OCI-LY3 (cell line): ENCODE measurements around the gene PSMB1.

Experiments used
- H2AFZ ChIP-seq: fragments of 200-600, 300-600 bp; shearing (Covaris generic); 2 replicates; pipeline ENCODE4 v1.6.0; 2014; ENCODE audit warnings: antibody characterized with exemption, low read depth, low read length
- H3K27ac ChIP-seq: fragments of 200-600, 300-600 bp; sonication (generic); 2 replicates; pipeline ENCODE4 v1.5.1; 2014; ENCODE audit warnings: mild to moderate bottlenecking, low read length, moderate library complexity, mixed read lengths
- H3K27me3 ChIP-seq: fragments of 200-600, 300-600 bp; sonication (generic); 2 replicates; pipeline ENCODE4 v1.6.1; 2014; ENCODE audit warnings: low read depth, low read length, mixed read lengths
- H3K36me3 ChIP-seq: fragments of 200-600, 300-600 bp; sonication (generic); replicated peaks from 2 replicates; pipeline ENCODE3; 2014; ENCODE audit warnings: low read depth, low read length, mixed read lengths
- H3K4me1 ChIP-seq: fragments of 300-600, 200-600 bp; sonication (generic); 2 replicates; pipeline ENCODE4 v1.6.1; 2014; ENCODE audit warnings: low read length, mixed read lengths
- H3K4me2 ChIP-seq: fragments of 200-600, 300-600 bp; sonication (generic); 2 replicates; pipeline ENCODE4 v1.6.1; 2014; ENCODE audit warnings: low read length, mixed read lengths
- H3K4me3 ChIP-seq: fragments of 300-600, 200-600 bp; sonication (generic); 2 replicates; pipeline ENCODE4 v1.5.1; 2014; ENCODE audit warnings: antibody characterized with exemption, mild to moderate bottlenecking, low read length, moderate library complexity
- H3K79me2 ChIP-seq: fragments of 300-600, 200-600 bp; shearing (Covaris generic); 2 replicates; pipeline ENCODE4 v1.6.1; 2014; ENCODE audit warnings: mild to moderate bottlenecking, low read length, mixed read lengths
- H3K9ac ChIP-seq: fragments of 300-600, 200-600 bp; shearing (Covaris generic); 2 replicates; pipeline ENCODE4 v1.6.0; 2014; ENCODE audit warnings: mild to moderate bottlenecking, low read length, moderate library complexity
- H3K9me3 ChIP-seq: fragments of 200-600, 300-600 bp; shearing (Covaris generic); 2 replicates; pipeline ENCODE4 v1.6.1; 2014; ENCODE audit warnings: low read length, mixed read lengths; ENCODE audit not compliant: insufficient read depth
- H4K20me1 ChIP-seq: fragments of 200-600, 300-600 bp; sonication (generic); 2 replicates; pipeline ENCODE4 v1.6.1; 2016; ENCODE audit warnings: low read length, mixed read lengths; ENCODE audit not compliant: insufficient read depth
- CTCF ChIP-seq: fragments of 200-600, 300-600 bp; sonication (generic); IDR thresholded peaks from 2 replicates; pipeline ENCODE4 v1.5.1; 2014; ENCODE audit warnings: antibody characterized with exemption, low read length, low read depth
- EZH2phosphoT487 ChIP-seq: fragments of 200-600 bp; shearing (Covaris generic); IDR thresholded peaks from 2 replicates; pipeline ENCODE4 v1.6.1; 2018; ENCODE audit warnings: antibody characterized with exemption, mixed run types, low read depth

PSMB1 gene

GRCh38 chr6:170545405-170545804 is 7.7 kb downstream of the PSMB1 start:
- H4K20me1 ChIP-seq = peaks cover 15% of the 10 kb centered on the region
- no peak overlapping the region for H2AFZ ChIP-seq
- no peak overlapping the region for H3K4me2 ChIP-seq
- TF ChIP-seq EZH2phosphoT487 (no peak), CTCF (no peak)
- peaks cover 55% of the 10 kb centered on the region for H3K79me2 ChIP-seq
- no peak overlapping the region for H3K4me3 ChIP-seq
- no peaks in the 10 kb centered on the region for H3K4me1 ChIP-seq
- no peaks in the 10 kb centered on the region for H3K27me3 ChIP-seq
- no peak overlapping the region for H3K27ac ChIP-seq
- no peak overlapping the region for H3K9ac ChIP-seq
- no peaks in the 10 kb centered on the region for H3K9me3 ChIP-seq
- peaks cover 36% of the 10 kb centered on the region for H3K36me3 ChIP-seq

GRCh38 chr6:170542031-170542719 is 10.9 kb downstream of the PSMB1 start:
- H3K36me3 ChIP-seq = peaks cover 54% of the 10 kb centered on the region
- no peak for TF ChIP-seq CTCF
- no peak for TF ChIP-seq EZH2phosphoT487

GRCh38 chr6:170537329-170537728 is 15.8 kb downstream of the PSMB1 start:
- Histone ChIP-seq H3K79me2 (peaks cover 11% of the 10 kb centered on the region), H3K36me3 (peaks cover 38% of the 10 kb centered on the region), H2AFZ (no peak overlapping the region), H3K27me3 (no peaks in the 10 kb centered on the region), H3K4me1 (no peaks in the 10 kb centered on the region), H3K4me2 (no peak overlapping the region), H4K20me1 (no peaks in the 10 kb centered on the region), H3K4me3 (no peak overlapping the region), H3K9ac (no peak overlapping the region), H3K9me3 (no peaks in the 10 kb centered on the region), H3K27ac (no peak overlapping the region)
- TF ChIP-seq EZH2phosphoT487 (no peak), CTCF (no peak)

More at GRCh38 chr6:170542031-170542719, 10.9 kb downstream of the PSMB1 start:
- H3K9ac ChIP-seq = no peak overlapping the region
- H4K20me1 ChIP-seq = no peaks in the 10 kb centered on the region; the same call in 1 of the 2 replicates
- H3K4me1 ChIP-seq = no peaks in the 10 kb centered on the region
- peaks cover 27% of the 10 kb centered on the region for H3K79me2 ChIP-seq
- no peaks in the 10 kb centered on the region for H3K9me3 ChIP-seq
- no peak overlapping the region for H2AFZ ChIP-seq
- no peak overlapping the region for H3K27ac ChIP-seq
- no peak overlapping the region for H3K4me3 ChIP-seq
- H3K4me2 ChIP-seq = no peak overlapping the region
- no peaks in the 10 kb centered on the region for H3K27me3 ChIP-seq

- no peaks in the 10 kb centered on the region for H3K27me3 ChIP-seq
- peaks cover 8% of the 10 kb centered on the region for H3K79me2 ChIP-seq
- H3K9me3 ChIP-seq = no peaks in the 10 kb centered on the region
- no peaks in the 10 kb centered on the region for H4K20me1 ChIP-seq
- H3K9ac ChIP-seq = no peak overlapping the region
- H3K36me3 ChIP-seq = peaks cover 34% of the 10 kb centered on the region
- no peak overlapping the region for H3K4me3 ChIP-seq
- H3K27ac ChIP-seq = no peak overlapping the region
- TF ChIP-seq CTCF = no peak
- no peak for TF ChIP-seq EZH2phosphoT487
- H2AFZ ChIP-seq = no peak overlapping the region
- no peaks in the 10 kb centered on the region for H3K4me1 ChIP-seq
- no peak overlapping the region for H3K4me2 ChIP-seq
Measured at GRCh38 chr6:170536671-170537070, 16.4 kb downstream of the PSMB1 start.
